H9 (cell line): ENCODE results near the gene ZHX3. TPM values are rescaled to one million over a fixed set of nuclear protein-coding genes. Genes with fewer than 3 reads are reported as not detected.

ENCODE experiments used
- DNase-seq: peaks from one replicate; pipeline ENCODE4 v3.0.0-alpha.2; 2017
- H2AFZ ChIP-seq: one replicate; pipeline ENCODE4 v1.6.1; 2013; ENCODE audit warnings: mild to moderate bottlenecking, low read length, control low read depth, moderate library complexity
- H2AK5ac ChIP-seq: 2 replicates; pipeline ENCODE4 v1.6.1; 2013; ENCODE audit warnings: low read length, control low read depth, mixed read lengths; ENCODE audit not compliant: insufficient read length
- H2BK120ac ChIP-seq: one replicate; pipeline ENCODE4 v1.6.1; 2013; ENCODE audit warnings: low read depth, mild to moderate bottlenecking, low read length, control low read depth, inconsistent platforms; ENCODE audit not compliant: poor library complexity, severe bottlenecking
- H2BK12ac ChIP-seq: 2 replicates; pipeline ENCODE4 v1.6.1; 2013; ENCODE audit warnings: low read length, control low read depth, mixed read lengths, low read depth; ENCODE audit not compliant: insufficient read length
- H2BK15ac ChIP-seq: 2 replicates; pipeline ENCODE4 v1.6.1; 2013; ENCODE audit warnings: low read depth, low read length, control low read depth
- H2BK20ac ChIP-seq: one replicate; pipeline ENCODE4 v1.6.1; 2013; ENCODE audit warnings: low read depth, mild to moderate bottlenecking, low read length, control low read depth, inconsistent platforms; ENCODE audit not compliant: poor library complexity, severe bottlenecking
- H2BK5ac ChIP-seq: 2 replicates; pipeline ENCODE4 v1.6.1; 2013; ENCODE audit warnings: low read length, control low read depth, mixed read lengths; ENCODE audit not compliant: insufficient read length
- H3K14ac ChIP-seq: 2 replicates; pipeline ENCODE4 v1.6.1; 2013; ENCODE audit warnings: low read length, control low read depth; ENCODE audit not compliant: insufficient read depth
- H3K18ac ChIP-seq: 2 replicates; pipeline ENCODE4 v1.6.1; 2013; ENCODE audit warnings: low read depth, mild to moderate bottlenecking, mixed read lengths, low read length, control low read depth; ENCODE audit not compliant: insufficient read length
- H3K23ac ChIP-seq: 2 replicates; pipeline ENCODE4 v1.6.1; 2013; ENCODE audit warnings: low read length, control low read depth, mixed read lengths, low read depth; ENCODE audit not compliant: insufficient read length
- H3K23me2 ChIP-seq: 2 replicates; pipeline ENCODE4 v1.6.1; 2013; ENCODE audit warnings: low read depth, mild to moderate bottlenecking, mixed read lengths, low read length, control low read depth; ENCODE audit not compliant: insufficient read length, poor library complexity, severe bottlenecking
- H3K27ac ChIP-seq: 2 replicates; pipeline ENCODE4 v1.5.1; 2013; ENCODE audit warnings: low read length, control low read depth, mixed read lengths, low read depth; ENCODE audit not compliant: insufficient read length
- H3K27me3 ChIP-seq: 2 replicates; pipeline ENCODE4 v1.6.1; 2013; ENCODE audit warnings: low read length, control low read depth, inconsistent platforms; ENCODE audit not compliant: insufficient read depth
- H3K4ac ChIP-seq: 2 replicates; pipeline ENCODE4 v1.6.1; 2013; ENCODE audit warnings: low read depth, mild to moderate bottlenecking, control low read depth, inconsistent platforms, low read length, moderate library complexity
- H3K4me1 ChIP-seq: 2 replicates; pipeline ENCODE4 v1.6.1; 2013; ENCODE audit warnings: low read length, control low read depth, inconsistent platforms; ENCODE audit not compliant: insufficient read depth
- H3K4me2 ChIP-seq: 2 replicates; pipeline ENCODE4 v1.6.1; 2013; ENCODE audit warnings: low read length, control low read depth, mixed read lengths; ENCODE audit not compliant: insufficient read length, insufficient read depth
- H3K56ac ChIP-seq: 2 replicates; pipeline ENCODE4 v1.6.1; 2013; ENCODE audit warnings: low read depth, mild to moderate bottlenecking, mixed read lengths, low read length, control low read depth; ENCODE audit not compliant: insufficient read length
- H3K79me1 ChIP-seq: 2 replicates; pipeline ENCODE4 v1.6.1; 2013; ENCODE audit warnings: low read depth, mild to moderate bottlenecking, moderate library complexity, low read length, control low read depth, inconsistent platforms; ENCODE audit not compliant: insufficient read depth, poor library complexity, severe bottlenecking
- H3K79me2 ChIP-seq: 2 replicates; pipeline ENCODE4 v1.6.1; 2013; ENCODE audit warnings: low read length, control low read depth, inconsistent platforms; ENCODE audit not compliant: insufficient read depth
- H3K9ac ChIP-seq: 2 replicates; pipeline ENCODE4 v1.6.1; 2013; ENCODE audit warnings: low read length, control low read depth, mixed read lengths; ENCODE audit not compliant: insufficient read length; ENCODE audit errors: extremely low read depth
- H3K9me3 ChIP-seq: one replicate; pipeline ENCODE4 v1.6.1; 2013; ENCODE audit warnings: low read depth, low read length, inconsistent platforms; ENCODE audit not compliant: control insufficient read depth
- H3T11ph ChIP-seq: one replicate; pipeline ENCODE4 v1.6.1; 2013; ENCODE audit warnings: mild to moderate bottlenecking, low read length, control low read depth, inconsistent platforms
- H4K20me1 ChIP-seq: one replicate; pipeline ENCODE4 v1.6.1; 2013; ENCODE audit not compliant: control insufficient read depth, insufficient read length, insufficient read depth
- H4K5ac ChIP-seq: 2 replicates; pipeline ENCODE4 v1.6.1; 2013; ENCODE audit warnings: low read depth, mild to moderate bottlenecking, mixed read lengths, low read length, control low read depth; ENCODE audit not compliant: insufficient read length
- H4K8ac ChIP-seq: replicated peaks from 2 replicates; pipeline ENCODE4 v1.6.1; 2013; ENCODE audit warnings: low read length, control low read depth, mixed read lengths, low read depth; ENCODE audit not compliant: insufficient read length
- H4K91ac ChIP-seq: 2 replicates; pipeline ENCODE4 v1.6.1; 2013; ENCODE audit warnings: low read depth, mild to moderate bottlenecking, moderate library complexity, mixed read lengths, low read length, control low read depth; ENCODE audit not compliant: insufficient read length
- H3K27ac Mint-ChIP-seq, 3 experiments: 2 replicates in 2 of 3; 3 replicates in 1 of 3; pipeline ENCODE4 v1.8.0; 2020 to 2021; ENCODE audit warnings: mixed read lengths in 3 of 3, mild to moderate bottlenecking in 1 of 3, moderate library complexity in 1 of 3
- H3K27me3 Mint-ChIP-seq: 2 replicates; pipeline ENCODE4 v1.8.0; 2021; ENCODE audit warnings: low read depth, mild to moderate bottlenecking, moderate library complexity, mixed read lengths
- H3K36me3 Mint-ChIP-seq, 3 experiments: 2 replicates in 2 of 3; 3 replicates in 1 of 3; pipeline ENCODE4 v1.8.0; 2020 to 2021; ENCODE audit warnings: low read depth in 3 of 3, mixed read lengths in 3 of 3; ENCODE audit not compliant: insufficient read depth in 1 of 3
- H3K4me1 Mint-ChIP-seq, 2 experiments: 2 replicates each; pipeline ENCODE4 v1.8.0; 2020; ENCODE audit warnings: mixed read lengths in 2 of 2
- H3K4me3 Mint-ChIP-seq, 2 experiments: 2 replicates in 1 of 2; 3 replicates in 1 of 2; pipeline ENCODE4 v1.8.0; 2020 to 2021; ENCODE audit warnings: mild to moderate bottlenecking in 2 of 2, mixed read lengths in 2 of 2, moderate library complexity in 1 of 2
- H3K9me3 Mint-ChIP-seq, 2 experiments: 2 replicates in 1 of 2; 3 replicates in 1 of 2; pipeline ENCODE4 v1.8.0; 2020; ENCODE audit warnings: mild to moderate bottlenecking in 2 of 2, mixed read lengths in 2 of 2, moderate library complexity in 1 of 2
- WGBS: extraction: QIAGEN DNeasy Blood & Tissue Kit; methylation state at CpG from one replicate; pipeline ENCODE4 v1.1.7; 2013; ENCODE audit warnings: missing lambda C conversion rate, low lambda C conversion rate, mixed read lengths; ENCODE audit not compliant: insufficient read length; ENCODE audit errors: extremely low coverage; 5-methylcytosine and 5-hydroxymethylcytosine counted together
- total RNA-seq: library from RNA; stranded (reverse); gene quantifications from 2 replicates; pipeline ENCODE4 v1.2.1, GENCODE V29; 2021
- TF ChIP-seq, protein P1 (sequence below): fragments of 200-600 bp; sonication (generic); conservative IDR thresholded peaks from 3 replicates; pipeline ENCODE4 v1.8.0; 2021; ENCODE audit warnings: antibody characterized with exemption, mild to moderate bottlenecking

The ZHX3 gene
- total RNA-seq, 1 experiment from 2014 or later, result 4.4 TPM

DNA sequence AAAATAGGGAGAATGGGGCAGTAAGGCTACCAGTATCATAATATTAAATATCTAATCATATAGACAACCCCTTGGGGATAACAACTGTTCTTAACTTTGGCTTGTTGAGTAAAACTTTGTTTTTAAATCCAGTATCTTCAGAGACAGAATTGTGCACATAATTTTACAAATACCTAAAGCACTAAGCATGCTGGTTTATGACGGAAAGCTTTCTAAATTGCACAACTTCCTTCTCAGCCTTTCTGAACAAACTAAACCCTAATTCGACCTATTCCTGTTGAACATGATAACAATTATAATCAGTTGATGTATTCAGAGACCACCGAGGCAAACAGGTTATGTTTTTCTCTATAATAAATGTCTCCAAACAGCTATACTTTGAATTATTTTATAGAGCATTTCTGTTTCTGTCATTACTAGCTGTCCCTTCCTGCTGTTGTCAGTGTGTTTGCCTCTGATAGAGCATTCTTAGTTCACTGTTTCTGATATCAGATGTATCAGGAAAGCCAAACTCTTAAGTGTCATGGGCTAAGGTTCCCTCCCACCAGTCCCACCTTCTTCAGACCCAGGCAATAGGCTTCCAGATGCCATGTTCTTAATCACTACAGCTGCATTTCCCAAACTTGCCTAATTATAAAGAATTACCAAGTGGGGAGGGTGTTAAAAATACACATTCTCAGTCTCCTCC is 8.7 kb downstream of the ZHX3 start:
- H3T11ph ChIP-seq, result no peak overlapping the region
- H3K4me2 ChIP-seq, result no peak overlapping the region
- H3K9ac ChIP-seq, result no peak overlapping the region
- no peak overlapping the region for H3K14ac ChIP-seq
- H3K9me3 ChIP-seq, result no peaks in the 10 kb centered on the region
- H3K4ac ChIP-seq, result no peak overlapping the region
- WGBS, result no CpG with 5 or more reads among the region's 3 CpGs
- no peak overlapping the region for H2BK20ac ChIP-seq
- 0 out of 5 replicates have a peak, but pooled peaks cover 0 to 2% of the 10 kb centered on the region in 2 experiments for H3K9me3 Mint-ChIP-seq
- no peak overlapping the region for H3K27ac Mint-ChIP-seq
- TF ChIP-seq, protein P1, sequence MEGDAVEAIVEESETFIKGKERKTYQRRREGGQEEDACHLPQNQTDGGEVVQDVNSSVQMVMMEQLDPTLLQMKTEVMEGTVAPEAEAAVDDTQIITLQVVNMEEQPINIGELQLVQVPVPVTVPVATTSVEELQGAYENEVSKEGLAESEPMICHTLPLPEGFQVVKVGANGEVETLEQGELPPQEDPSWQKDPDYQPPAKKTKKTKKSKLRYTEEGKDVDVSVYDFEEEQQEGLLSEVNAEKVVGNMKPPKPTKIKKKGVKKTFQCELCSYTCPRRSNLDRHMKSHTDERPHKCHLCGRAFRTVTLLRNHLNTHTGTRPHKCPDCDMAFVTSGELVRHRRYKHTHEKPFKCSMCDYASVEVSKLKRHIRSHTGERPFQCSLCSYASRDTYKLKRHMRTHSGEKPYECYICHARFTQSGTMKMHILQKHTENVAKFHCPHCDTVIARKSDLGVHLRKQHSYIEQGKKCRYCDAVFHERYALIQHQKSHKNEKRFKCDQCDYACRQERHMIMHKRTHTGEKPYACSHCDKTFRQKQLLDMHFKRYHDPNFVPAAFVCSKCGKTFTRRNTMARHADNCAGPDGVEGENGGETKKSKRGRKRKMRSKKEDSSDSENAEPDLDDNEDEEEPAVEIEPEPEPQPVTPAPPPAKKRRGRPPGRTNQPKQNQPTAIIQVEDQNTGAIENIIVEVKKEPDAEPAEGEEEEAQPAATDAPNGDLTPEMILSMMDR, result no peak
- H3K23ac ChIP-seq, result no peak overlapping the region
- no peaks in the 10 kb centered on the region; the same call in 1 of the 2 replicates for H3K4me1 ChIP-seq
- H2BK120ac ChIP-seq, result no peak overlapping the region
- H3K23me2 ChIP-seq, result no peaks in the 10 kb centered on the region
- H3K36me3 Mint-ChIP-seq, result no peaks in the 10 kb centered on the region
- H3K4me1 Mint-ChIP-seq, result peaks cover 15 to 22% of the 10 kb centered on the region in 2 experiments
- H3K4me3 Mint-ChIP-seq, result no peak overlapping the region
- H4K20me1 ChIP-seq, result no peaks in the 10 kb centered on the region
- no peak overlapping the region for H3K56ac ChIP-seq
- no peak for DNase-seq
- H4K91ac ChIP-seq, result no peak overlapping the region
- H3K79me2 ChIP-seq, result no peaks in the 10 kb centered on the region
- no peak overlapping the region for H3K18ac ChIP-seq
- no peak overlapping the region for H4K8ac ChIP-seq
- no peak overlapping the region for H2BK5ac ChIP-seq
- no peak overlapping the region for H2BK15ac ChIP-seq
- no peak overlapping the region for H3K27ac ChIP-seq
- no peaks in the 10 kb centered on the region for H3K79me1 ChIP-seq
- H3K27me3 ChIP-seq, result no peaks in the 10 kb centered on the region
- H2BK12ac ChIP-seq, result no peak overlapping the region
- no peak overlapping the region for H2AFZ ChIP-seq
- no peak overlapping the region for H4K5ac ChIP-seq
- H3K27me3 Mint-ChIP-seq, result no peaks in the 10 kb centered on the region; the same call in 1 of the 2 replicates
- H2AK5ac ChIP-seq, result no peak overlapping the region
